Activated T-helper 1 cell treated with anti-CD3 and anti-CD28 coated beads, Interleukin-12 subunit alpha, Interleukin-12 subunit beta, Interleukin-2, Interleukin-4 antibody, amounts not matched to agents 30 ng/mL and 10 ng/mL and 1 ng/mL, durations not matched to agents 14 hours and 24 hours and 36 hours (primary cell): ENCODE results near the gene NDUFB4. TPM values are rescaled to one million over a fixed set of nuclear protein-coding genes. Genes with fewer than 3 reads are reported as not detected.
A peak's percentile ranks its signal among the peaks of the same experiment; 100 is the strongest.

ENCODE experiments used
- DNase-seq: peaks from one replicate; pipeline ENCODE4 v3.0.0; 2021; ENCODE audit warnings: low spot score
- H3K27ac Mint-ChIP-seq: one replicate; pipeline ENCODE4 v1.8.0; 2021; ENCODE audit warnings: mild to moderate bottlenecking, mixed read lengths
- H3K27me3 Mint-ChIP-seq: one replicate; pipeline ENCODE4 v1.8.0; 2022; ENCODE audit warnings: mild to moderate bottlenecking, moderate library complexity, mixed read lengths; ENCODE audit not compliant: insufficient read depth
- H3K36me3 Mint-ChIP-seq: one replicate; pipeline ENCODE4 v1.8.0; 2021; ENCODE audit warnings: low read depth, mixed read lengths
- H3K4me1 Mint-ChIP-seq: one replicate; pipeline ENCODE4 v1.8.0; 2021; ENCODE audit warnings: low read depth, mixed read lengths
- H3K4me3 Mint-ChIP-seq: one replicate; pipeline ENCODE4 v1.8.0; 2021; ENCODE audit warnings: mild to moderate bottlenecking, moderate library complexity, mixed read lengths
- H3K9me3 Mint-ChIP-seq: one replicate; pipeline ENCODE4 v1.8.0; 2021; ENCODE audit warnings: mixed read lengths
- intact Hi-C: fragments of 100-400 bp; cut with micrococcal nuclease; formaldehyde crosslinking; loops from one replicate; pipeline ENCODE4 v1.15.1; 2024
- total RNA-seq: library from RNA; stranded (reverse); gene quantifications from 2 replicates; pipeline ENCODE4 v1.2.3, GENCODE V29; 2022

NDUFB4 gene
- total RNA-seq = 107 and 108 TPM in 2 replicates

- peak; percentile 94 for DNase-seq
- H3K9me3 Mint-ChIP-seq = no peaks in the 10 kb centered on the region
- H3K4me1 Mint-ChIP-seq = peaks cover 15% of the 10 kb centered on the region
- peaks cover 10% of the 10 kb centered on the region for H3K36me3 Mint-ChIP-seq
- H3K4me3 Mint-ChIP-seq = peak within 1 kb of the TSS; percentile 91
- H3K27me3 Mint-ChIP-seq = no peaks in the 10 kb centered on the region
- H3K27ac Mint-ChIP-seq = peak within 1 kb of the TSS; percentile 96
- intact Hi-C loops = loop anchor here (1.0 to 2.0 kb wide), 6 partner anchors 37 to 501 kb away; partner anchors contain the start of genes GTF2E1, LRRC58 and RABL3
Observed at GRCh38 chr3:120596116-120596852, at the start of gene NDUFB4. TSS of gene NDUFB4 (plus strand) at chr3:120596336. CDS start at chr3:120596360, 24 bp downstream.

GRCh38 chr3:120550546-120550945, 45.6 kb upstream of the NDUFB4 start:
- no peaks in the 10 kb centered on the region for H3K36me3 Mint-ChIP-seq
- H3K27ac Mint-ChIP-seq = no peak overlapping the region

GRCh38 chr3:120552184-120553172, 43.7 kb upstream of the NDUFB4 start:
- Mint-ChIP-seq H3K27me3 (no peaks in the 10 kb centered on the region), H3K4me1 (no peaks in the 10 kb centered on the region), H3K36me3 (no peaks in the 10 kb centered on the region), H3K9me3 (no peaks in the 10 kb centered on the region), H3K27ac (no peak overlapping the region), H3K4me3 (no peak overlapping the region)
- intact Hi-C loops = no loop called here
- no peak for DNase-seq

More at GRCh38 chr3:120550546-120550945, 45.6 kb upstream of the NDUFB4 start:
- intact Hi-C loops = no loop called here
- no peaks in the 10 kb centered on the region for H3K9me3 Mint-ChIP-seq
- no peak overlapping the region for H3K4me3 Mint-ChIP-seq
- H3K27me3 Mint-ChIP-seq = no peaks in the 10 kb centered on the region
- DNase-seq = no peak
- H3K4me1 Mint-ChIP-seq = no peaks in the 10 kb centered on the region

DNA sequence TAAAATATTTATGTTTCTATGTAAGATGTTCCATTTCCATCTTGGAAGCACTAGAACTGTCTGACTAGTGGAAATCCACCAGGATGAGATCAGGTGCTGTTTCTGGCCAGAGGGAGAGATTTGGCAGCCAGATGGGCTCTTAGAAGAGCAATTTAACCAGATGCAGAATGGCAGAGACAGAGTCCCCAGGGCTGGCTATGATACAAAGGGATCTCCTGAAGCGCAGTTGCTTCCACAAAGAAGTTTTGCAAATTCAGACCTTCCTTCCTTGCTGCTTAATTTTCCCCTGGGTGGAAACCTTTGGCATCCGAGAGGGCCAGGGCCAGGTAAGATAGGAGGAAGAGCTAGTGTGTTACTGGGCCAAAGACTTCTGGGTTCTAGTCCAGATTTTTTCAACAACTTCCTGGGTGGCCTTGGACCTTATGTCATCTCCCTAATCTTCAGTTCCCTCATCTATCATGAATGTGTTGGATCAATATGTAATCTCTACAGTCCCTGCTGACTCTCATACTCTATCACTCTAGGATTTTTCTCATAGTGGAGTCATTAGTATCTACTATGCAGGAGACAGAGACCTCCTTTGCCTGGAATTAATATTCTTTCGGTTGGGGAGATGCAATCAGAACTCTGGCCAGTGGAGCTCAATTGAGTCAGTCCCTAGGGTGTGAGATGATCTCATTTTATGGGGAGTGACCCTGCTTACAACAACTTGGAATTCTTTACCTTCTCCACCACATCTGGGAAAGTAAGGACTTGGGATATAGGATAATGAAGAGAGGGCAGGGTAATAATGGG, 41.1 kb upstream of the NDUFB4 start:
- Mint-ChIP-seq H3K36me3 (no peaks in the 10 kb centered on the region), H3K27ac (no peak overlapping the region), H3K4me3 (no peak overlapping the region), H3K9me3 (no peaks in the 10 kb centered on the region), H3K27me3 (no peaks in the 10 kb centered on the region), H3K4me1 (peaks cover 15% of the 10 kb centered on the region)
- DNase-seq = no peak
- intact Hi-C loops = loop anchor here (5.0 kb wide), 2 partner anchors 48 to 733 kb away; no protein-coding TSS in a partner anchor

DNA sequence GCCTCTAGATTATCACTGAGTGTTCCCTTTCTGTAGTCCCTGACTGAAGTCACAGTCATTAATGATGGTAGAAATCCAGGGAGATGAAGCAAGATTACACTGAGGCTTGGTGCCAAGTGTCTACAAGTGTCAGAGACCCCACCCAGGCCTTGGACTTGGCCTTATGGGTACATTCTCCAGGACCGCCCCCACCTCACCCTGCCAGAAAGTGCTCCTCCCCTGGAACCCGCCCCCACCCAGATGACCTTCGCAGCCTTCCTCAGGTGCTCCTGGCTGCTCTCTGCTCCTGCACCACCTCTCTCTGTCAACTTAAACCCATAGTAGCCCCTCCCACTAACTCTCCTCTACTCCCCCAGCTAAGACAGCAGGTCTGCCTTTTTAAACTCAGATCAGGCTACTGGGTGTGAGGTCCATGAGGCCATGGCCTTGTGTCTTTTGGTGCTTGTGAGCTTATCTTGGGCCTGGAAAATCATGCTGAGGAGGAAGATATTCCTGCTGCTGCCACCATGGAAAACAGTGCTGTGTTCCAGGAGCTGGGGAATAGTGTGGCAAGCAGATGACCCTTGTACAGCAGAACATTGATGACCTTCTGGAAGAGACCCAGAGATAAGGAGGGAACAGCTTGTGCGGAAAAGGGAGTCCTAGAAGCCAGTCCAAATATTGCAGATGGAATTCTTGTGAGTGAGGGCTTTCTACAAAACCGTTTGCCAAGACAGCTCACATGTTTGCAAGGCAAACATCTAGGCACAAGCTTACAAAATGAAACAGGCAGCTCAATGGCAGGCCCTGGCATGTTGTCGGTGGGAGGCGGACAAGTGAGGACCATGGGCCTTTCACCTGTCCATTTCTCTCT, 40.3 kb upstream of the NDUFB4 start:
- intact Hi-C loops = loop anchor here (5.0 kb wide), 2 partner anchors 49 to 734 kb away; no protein-coding TSS in a partner anchor
- H3K9me3 Mint-ChIP-seq = no peaks in the 10 kb centered on the region
- H3K4me3 Mint-ChIP-seq = no peak overlapping the region

GRCh38 chr3:120557115-120557514, 39.0 kb upstream of the NDUFB4 start:
- no peaks in the 10 kb centered on the region for H3K36me3 Mint-ChIP-seq
- no peak overlapping the region for H3K4me3 Mint-ChIP-seq
- peaks cover 2% of the 10 kb centered on the region for H3K27me3 Mint-ChIP-seq
- H3K9me3 Mint-ChIP-seq = no peaks in the 10 kb centered on the region
- peaks cover 23% of the 10 kb centered on the region for H3K4me1 Mint-ChIP-seq
- DNase-seq = no peak
- intact Hi-C loops = loop anchor here (5.0 kb wide), 2 partner anchors 50 to 735 kb away; no protein-coding TSS in a partner anchor
- no peak overlapping the region for H3K27ac Mint-ChIP-seq

More for the DNA sequence above, 40.3 kb upstream of the NDUFB4 start:
- Mint-ChIP-seq H3K36me3 (no peaks in the 10 kb centered on the region), H3K4me1 (peaks cover 18% of the 10 kb centered on the region), H3K27ac (no peak overlapping the region), H3K27me3 (no peaks in the 10 kb centered on the region)
- no peak for DNase-seq

GRCh38 chr3:120558771-120559241, 37.3 kb upstream of the NDUFB4 start:
- H3K9me3 Mint-ChIP-seq = no peaks in the 10 kb centered on the region

DNA sequence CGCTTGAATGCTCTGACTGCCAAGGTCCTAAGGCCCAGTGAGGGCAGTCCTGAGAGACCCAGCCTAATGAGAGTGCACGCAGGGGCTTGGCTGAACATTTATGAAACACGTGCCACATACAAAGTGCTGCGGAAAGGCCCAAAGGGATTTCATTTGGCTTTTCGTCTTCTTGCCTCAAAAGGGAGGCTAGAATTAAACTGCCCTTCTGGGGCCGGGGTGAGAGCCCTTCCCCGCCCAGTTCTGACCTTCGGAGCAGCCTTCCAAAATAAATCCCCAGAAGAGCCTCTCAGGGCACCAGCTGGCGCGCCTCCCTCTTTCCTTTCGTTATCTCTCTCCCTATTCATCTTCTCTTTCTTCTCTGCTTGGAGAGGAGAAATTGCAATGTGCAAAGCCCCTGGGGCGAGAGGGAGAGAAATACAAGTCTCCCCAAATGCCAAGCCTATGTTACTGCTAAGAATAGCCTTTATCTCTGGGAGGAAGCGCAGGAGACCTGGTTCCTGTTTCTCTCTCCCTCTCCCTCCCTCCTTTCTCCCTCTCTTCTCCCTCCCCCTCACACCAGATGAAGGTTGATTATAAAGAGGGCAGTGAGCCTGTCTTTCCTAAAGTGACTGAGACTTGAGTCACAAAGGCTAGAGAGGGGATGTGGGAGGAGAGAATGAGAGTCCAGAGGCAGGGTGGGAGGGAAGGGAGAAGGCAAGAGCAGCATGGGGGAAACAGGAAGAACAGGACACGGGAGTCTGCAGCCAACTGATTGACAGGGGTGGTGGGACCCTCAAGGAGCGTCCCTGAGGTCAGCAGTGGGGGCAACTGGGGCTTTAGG, 36.7 kb upstream of the NDUFB4 start:
- peak overlapping the region; percentile 63 for H3K4me3 Mint-ChIP-seq

More at GRCh38 chr3:120558771-120559241, 37.3 kb upstream of the NDUFB4 start:
- intact Hi-C loops = loop anchor here (1.0 to 5.0 kb wide), 9 partner anchors 37 to 737 kb away; partner anchors contain the start of genes GSK3B, GTF2E1, LRRC58 and NDUFB4
- Mint-ChIP-seq H3K4me3 (peak overlapping the region; percentile 79), H3K4me1 (peaks cover 23% of the 10 kb centered on the region), H3K36me3 (no peaks in the 10 kb centered on the region), H3K27me3 (peaks cover 2% of the 10 kb centered on the region), H3K27ac (peak overlapping the region; percentile 68)
- DNase-seq = peak; percentile 81

GRCh38 chr3:120560304-120561250, 35.6 kb upstream of the NDUFB4 start:
- H3K27ac Mint-ChIP-seq = no peak overlapping the region
- no peaks in the 10 kb centered on the region for H3K9me3 Mint-ChIP-seq
- no peaks in the 10 kb centered on the region for H3K36me3 Mint-ChIP-seq
- H3K4me3 Mint-ChIP-seq = no peak overlapping the region
- peaks cover 23% of the 10 kb centered on the region for H3K4me1 Mint-ChIP-seq
- peaks cover 2% of the 10 kb centered on the region for H3K27me3 Mint-ChIP-seq
- intact Hi-C loops = loop anchor here (1.0 kb wide), 1 partner anchor 235 kb away; no protein-coding TSS in a partner anchor
- no peak for DNase-seq

More for the DNA sequence above, 36.7 kb upstream of the NDUFB4 start:
- Mint-ChIP-seq H3K27me3 (peaks cover 2% of the 10 kb centered on the region), H3K27ac (peak overlapping the region; percentile 50), H3K36me3 (no peaks in the 10 kb centered on the region), H3K4me1 (peaks cover 23% of the 10 kb centered on the region), H3K9me3 (no peaks in the 10 kb centered on the region)
- no peak for DNase-seq
- intact Hi-C loops = loop anchor here (1.0 to 5.0 kb wide), 9 partner anchors 37 to 737 kb away; partner anchors contain the start of genes GSK3B, GTF2E1, LRRC58 and NDUFB4
